Measurements from ENCODE around the gene DISC1.
"Not testable (repeated sequence)": the region's sequence is repeated elsewhere in the genome, so short reads cannot be mapped to it uniquely, and the experiment has no call there.

Gene DISC1

GRCh38 chr1:231724876-231725647 lies 98.5 kb downstream of the DISC1 start:
- DNase-seq (ENCODE audit: low read depth in 2 of 3, low spot score in 1 of 3): peak in 2 of 3 donors; percentile 8 to 18

DNA sequence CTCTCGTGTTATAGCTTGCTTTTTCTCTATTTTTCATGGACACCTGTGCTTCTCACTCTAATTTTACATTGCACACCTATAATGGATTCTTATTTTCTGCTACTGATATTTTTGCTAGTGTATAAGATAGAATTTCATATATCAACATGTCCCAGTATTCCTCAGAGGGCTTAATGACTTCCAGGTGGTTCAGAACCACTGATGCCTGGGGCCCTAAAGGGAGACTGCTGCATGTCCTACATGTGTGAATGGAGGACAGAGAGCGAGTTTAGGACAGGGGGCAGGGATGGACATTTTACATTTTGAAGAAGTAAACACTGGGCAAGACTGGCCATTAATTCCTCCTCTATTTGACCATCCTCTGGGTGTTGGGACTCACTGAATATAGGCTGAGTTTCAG lies 100.6 kb downstream of the DISC1 start:
- no peak for DNase-seq (ENCODE audit: low read depth in 2 of 3, low spot score in 1 of 3)

- DNase-seq (ENCODE audit: low read depth in 2 of 3, low spot score in 1 of 3): not testable (repeated sequence)
Measured at GRCh38 chr1:231728987-231729386, 102.4 kb downstream of the DISC1 start.

DNA sequence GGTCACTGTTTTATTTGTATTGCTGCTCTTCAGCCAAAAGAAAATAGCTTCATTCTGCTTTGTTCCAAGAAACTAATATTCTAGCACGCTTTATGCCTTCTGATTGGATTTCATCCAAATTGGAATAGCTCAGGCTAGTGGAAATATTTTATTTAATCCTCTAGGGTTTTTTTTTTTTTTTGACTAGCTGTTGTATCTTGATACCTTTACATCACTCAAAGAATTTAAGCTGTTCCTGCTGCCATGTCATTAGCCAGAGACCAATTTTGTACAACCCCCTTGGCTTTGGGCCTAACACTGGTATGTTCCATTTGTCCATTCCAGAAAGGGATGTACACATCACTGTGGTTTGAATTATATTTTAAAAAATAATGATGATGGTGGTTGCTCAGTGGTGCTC lies 103.0 kb downstream of the DISC1 start:
- no peak for DNase-seq (ENCODE audit: low read depth in 2 of 3, low spot score in 1 of 3)

- DNase-seq (ENCODE audit: low read depth in 2 of 3, low spot score in 1 of 3): no peak
Measured at GRCh38 chr1:231731268-231731667, 104.7 kb downstream of the DISC1 start.

- DNase-seq (ENCODE audit: low read depth in 2 of 3, low spot score in 1 of 3): no peak
Measured at GRCh38 chr1:231733063-231733462, 106.5 kb downstream of the DISC1 start.

DNA sequence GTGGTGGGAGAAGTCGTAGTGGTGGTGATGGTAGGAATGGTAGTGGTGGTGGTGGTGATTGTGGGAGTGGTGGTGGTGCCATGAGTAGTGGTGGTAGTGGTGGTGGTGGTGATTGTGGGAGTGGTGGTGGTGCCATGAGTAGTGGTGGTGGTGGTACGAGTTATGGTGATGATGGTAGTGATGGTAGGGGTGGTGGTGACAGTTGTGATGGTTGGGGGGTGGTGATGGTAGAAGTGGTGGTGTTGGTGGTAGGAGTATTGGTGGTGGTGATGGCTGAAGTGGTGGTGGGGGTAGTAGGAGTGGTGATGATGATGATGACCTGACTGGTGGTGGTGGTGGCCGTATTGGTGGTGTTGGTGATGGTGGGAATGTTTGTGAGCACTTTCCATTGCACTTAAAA lies 107.1 kb downstream of the DISC1 start:
- DNase-seq (ENCODE audit: low read depth in 2 of 3, low spot score in 1 of 3): no peak

DNA sequence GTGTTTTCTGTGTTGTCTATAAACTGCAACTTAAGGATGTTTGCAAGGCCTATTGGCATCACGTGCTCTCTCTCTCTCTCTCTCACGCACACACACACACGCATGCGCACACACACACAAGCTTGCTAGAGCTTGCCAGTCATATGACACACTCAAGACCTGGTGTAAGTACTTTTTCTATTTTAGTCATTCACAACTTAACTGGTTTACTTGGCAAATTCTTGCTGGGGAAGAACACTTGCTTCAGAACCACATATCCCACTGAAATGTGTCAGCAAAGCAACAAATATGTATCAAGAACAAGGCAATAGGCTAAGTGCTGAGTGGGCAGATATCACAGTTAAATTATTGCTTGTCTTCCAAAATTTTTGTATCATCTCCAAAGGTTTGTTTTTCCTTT lies 107.8 kb downstream of the DISC1 start:
- no peak for DNase-seq (ENCODE audit: low read depth in 2 of 3, low spot score in 1 of 3)

- no peak for DNase-seq (ENCODE audit: low read depth in 2 of 3, low spot score in 1 of 3)
Measured at GRCh38 chr1:231735411-231735810, 108.8 kb downstream of the DISC1 start.

GRCh38 chr1:231735941-231736340 lies 109.4 kb downstream of the DISC1 start:
- no peak for DNase-seq (ENCODE audit: low read depth in 2 of 3, low spot score in 1 of 3)

- DNase-seq (ENCODE audit: low read depth in 2 of 3, low spot score in 1 of 3): no peak
Measured at GRCh38 chr1:231736464-231736863, 109.9 kb downstream of the DISC1 start.

DNA sequence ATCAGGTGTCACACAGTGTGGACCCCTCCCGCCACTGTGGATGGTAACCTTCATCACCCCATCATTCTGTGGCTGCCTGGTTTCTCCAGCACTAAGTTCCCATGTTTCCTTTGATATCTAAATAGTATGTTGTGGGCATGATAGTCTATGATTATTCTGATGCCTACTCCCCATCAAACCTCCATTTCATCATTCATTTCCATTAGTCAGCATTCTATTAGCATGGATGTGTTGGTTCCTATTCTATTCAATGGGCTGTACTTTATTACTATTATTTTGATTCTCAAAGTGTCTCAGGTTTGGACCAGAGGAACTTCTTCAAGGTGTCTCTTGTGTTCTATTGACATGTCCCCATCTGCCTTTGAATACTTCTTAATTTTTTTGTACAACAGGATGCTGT lies 112.0 kb downstream of the DISC1 start:
- DNase-seq (ENCODE audit: low read depth in 2 of 3, low spot score in 1 of 3): no peak

- DNase-seq (ENCODE audit: low read depth in 2 of 3, low spot score in 1 of 3): no peak
Measured at GRCh38 chr1:231743966-231744365, 117.4 kb downstream of the DISC1 start.

GRCh38 chr1:231748760-231749415 lies 122.3 kb downstream of the DISC1 start:
- DNase-seq (ENCODE audit: low read depth in 2 of 3, low spot score in 1 of 3): no peak

DNA sequence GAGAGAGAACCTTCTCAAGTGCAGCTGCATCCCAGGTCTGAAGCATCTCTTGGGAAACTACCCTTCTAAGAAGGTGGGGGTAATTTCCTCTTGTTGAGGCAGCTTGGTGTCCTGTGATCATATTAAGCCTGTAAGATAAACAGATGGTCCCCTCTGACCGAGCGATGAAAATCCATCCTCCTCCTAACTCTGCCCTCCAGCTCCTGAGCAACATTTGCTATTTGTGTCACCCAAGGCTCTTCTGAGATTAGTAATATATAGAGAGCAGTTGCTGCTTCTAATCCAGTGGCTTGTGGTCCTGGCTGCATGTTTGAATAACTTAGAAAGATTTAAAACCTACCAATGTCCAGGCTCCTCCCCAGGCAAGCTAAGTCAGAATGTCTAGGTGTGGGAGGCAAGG lies 123.7 kb downstream of the DISC1 start:
- no peak for DNase-seq (ENCODE audit: low read depth in 2 of 3, low spot score in 1 of 3)

DNA sequence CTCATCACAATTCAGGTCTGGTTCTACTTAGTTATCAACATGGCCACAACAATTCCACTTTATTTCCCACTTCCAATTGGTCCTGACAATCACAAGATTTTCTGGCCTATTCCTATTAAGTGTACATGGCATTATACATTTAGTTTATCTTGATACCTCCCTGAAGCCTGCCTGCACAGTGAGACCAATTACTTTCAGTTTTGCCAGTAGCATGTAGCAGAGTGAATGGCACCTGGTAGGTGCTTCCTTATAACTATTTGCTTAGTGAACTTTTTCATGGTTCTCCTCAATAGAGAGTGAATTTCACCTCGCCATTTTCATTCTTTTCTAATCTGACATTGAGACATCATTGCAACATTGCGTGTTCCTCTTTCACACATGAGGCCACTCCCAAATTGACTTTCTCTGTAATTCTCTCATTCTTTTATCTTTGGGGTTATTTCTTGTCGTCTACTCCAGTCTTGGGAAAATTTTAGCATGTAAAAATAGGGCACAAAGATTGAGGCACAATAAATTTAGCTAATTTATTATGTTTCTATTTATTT lies 124.3 kb downstream of the DISC1 start:
- DNase-seq (ENCODE audit: low read depth in 2 of 3, low spot score in 1 of 3): no peak

- no peak for DNase-seq (ENCODE audit: low read depth in 2 of 3, low spot score in 1 of 3)
Measured at GRCh38 chr1:231751415-231751814, 124.8 kb downstream of the DISC1 start.

DNA sequence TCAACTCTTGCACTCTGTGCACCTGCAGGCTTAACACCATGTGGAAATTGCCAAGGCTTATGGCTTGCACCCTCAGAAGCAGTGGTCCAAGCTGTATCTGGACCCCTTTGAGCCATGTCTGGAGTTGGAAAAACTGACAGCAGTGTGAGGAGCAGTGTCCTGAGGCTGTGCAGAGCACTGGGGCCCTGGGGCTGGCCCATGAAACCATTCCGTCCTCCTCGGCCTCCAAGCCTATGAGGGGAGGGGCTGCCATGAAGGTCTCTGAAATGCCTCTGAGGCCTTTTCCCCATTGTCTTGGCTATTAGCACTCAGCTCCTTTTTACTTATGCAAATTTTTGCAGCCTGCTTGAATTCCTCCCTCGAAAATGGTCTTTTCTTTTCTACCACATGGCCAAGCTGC lies 126.7 kb downstream of the DISC1 start:
- DNase-seq (ENCODE audit: low read depth in 2 of 3, low spot score in 1 of 3): no peak

GRCh38 chr1:231757101-231757404 lies 130.5 kb downstream of the DISC1 start:
- no peak for DNase-seq (ENCODE audit: low read depth in 2 of 3, low spot score in 1 of 3)

DNA sequence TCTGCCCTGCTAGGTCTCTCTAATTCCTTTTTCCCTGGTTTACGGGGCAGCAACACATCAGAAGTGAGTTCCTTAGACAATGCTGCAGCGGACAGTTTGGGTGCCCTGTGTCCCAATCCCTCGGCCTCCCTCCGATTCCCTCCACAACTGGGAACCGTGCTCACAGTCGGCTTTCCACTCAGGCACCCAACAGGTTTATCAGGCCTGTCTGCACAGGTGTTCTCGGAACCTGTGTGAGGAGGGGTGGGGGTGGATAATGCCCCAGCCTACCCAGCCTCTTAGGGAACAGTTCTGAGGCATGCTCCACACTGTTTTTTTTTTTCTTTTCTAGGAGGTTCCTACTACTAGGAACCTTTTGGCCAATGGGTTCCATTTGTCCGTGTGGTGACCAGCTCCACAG lies 131.2 kb downstream of the DISC1 start:
- no peak for DNase-seq (ENCODE audit: low read depth in 2 of 3, low spot score in 1 of 3)

DNA sequence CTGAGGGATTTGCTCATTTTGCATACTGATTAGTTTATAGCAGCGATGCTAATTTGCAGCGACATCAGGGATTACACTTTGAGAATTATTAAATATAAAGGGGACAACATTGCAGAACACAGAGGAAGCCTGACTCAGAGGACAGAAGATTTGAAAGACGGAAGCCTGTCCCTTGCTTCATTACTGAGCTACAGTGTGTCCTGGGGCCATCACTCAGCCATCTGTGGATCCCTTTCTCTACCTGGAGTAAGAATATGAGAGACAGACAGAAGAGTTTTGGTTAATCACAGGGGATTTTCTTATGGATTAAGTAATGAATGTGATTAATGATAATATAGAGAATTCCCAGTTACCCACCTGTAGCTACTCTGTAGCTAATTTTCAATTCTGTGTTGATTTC lies 134.7 kb downstream of the DISC1 start:
- DNase-seq (ENCODE audit: low read depth in 2 of 3, low spot score in 1 of 3): no peak

DNA sequence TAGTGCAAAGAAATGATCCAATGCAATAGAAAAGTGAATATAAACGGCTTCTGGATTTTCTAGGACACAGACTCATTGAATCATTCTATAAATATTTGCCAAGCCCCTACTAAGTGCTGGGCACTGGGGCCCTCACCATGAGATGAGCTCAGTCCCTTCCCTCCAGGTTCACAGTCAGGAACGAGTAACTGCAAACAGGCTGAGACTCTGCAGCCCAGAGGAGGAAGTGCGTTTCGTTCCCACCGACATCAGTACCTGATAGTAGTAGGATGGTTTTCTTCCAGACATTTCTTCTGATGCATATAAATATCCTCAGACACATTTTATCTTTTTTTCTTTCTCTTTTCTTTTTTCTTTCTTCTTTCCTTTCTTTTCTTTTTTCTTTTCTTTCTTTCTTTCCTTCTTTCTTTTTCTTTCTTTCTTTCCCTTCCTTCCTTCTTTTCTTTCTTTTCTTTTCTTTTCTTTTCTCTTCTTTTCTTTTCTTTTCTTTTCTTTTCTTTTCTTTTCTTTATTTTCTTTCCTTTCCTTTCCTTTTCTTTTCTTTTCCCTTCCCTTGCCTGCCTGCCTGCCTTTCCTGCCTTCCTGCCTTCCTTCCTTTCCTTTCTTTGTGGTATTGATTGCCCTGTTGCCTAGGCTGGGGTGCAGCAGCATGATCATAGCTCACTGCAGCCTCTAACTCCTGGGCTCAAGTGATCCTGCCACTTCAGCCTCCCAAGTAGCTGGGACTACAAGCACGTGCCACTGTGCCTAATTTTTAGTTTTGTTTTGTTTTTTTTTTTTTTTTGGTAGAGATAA lies 135.4 kb downstream of the DISC1 start:
- DNase-seq (ENCODE audit: low read depth in 2 of 3, low spot score in 1 of 3): no peak
